ENCODE results near the gene KCNV2.

Gene KCNV2

DNA sequence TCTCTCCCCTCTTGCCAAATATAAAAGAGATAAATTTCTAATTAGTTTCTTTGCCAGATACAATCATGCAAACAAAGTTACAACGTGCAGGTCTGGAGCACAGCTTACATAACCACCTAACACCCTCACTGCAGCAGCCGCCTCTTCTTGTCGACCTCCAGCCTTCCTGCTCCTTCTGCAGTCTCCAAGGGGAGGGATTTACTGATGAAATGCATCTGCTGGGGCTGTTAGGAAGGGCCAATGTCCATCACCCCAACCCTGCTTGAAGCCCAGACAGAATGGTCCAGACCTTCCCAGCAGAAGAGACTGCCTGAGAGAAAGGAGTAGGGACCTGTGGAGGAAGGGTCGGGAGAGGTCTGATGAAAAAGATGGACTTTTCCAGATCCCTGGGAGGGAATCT lies 15.2 kb downstream of the KCNV2 start:
- no peak overlapping the region for H3K27ac ChIP-seq
- H3K36me3 ChIP-seq (ENCODE audit: insufficient read depth): no peaks in the 10 kb centered on the region
- no peak overlapping the region for H2AFZ ChIP-seq (ENCODE audit: low read depth)
- H3K4me1 ChIP-seq (ENCODE audit: low read depth, poor library complexity, severe bottlenecking): no peaks in the 10 kb centered on the region
- no peak overlapping the region for H3K4me2 ChIP-seq
- no peak overlapping the region for H3K4me3 ChIP-seq (IDR thresholded peaks at IDR 0.05; ENCODE audit: insufficient read depth, low read depth, low read length)
- H3K9ac ChIP-seq: no peak overlapping the region
- H4K20me1 ChIP-seq (ENCODE audit: insufficient read depth): no peaks in the 10 kb centered on the region
- TF ChIP-seq, protein P1, sequence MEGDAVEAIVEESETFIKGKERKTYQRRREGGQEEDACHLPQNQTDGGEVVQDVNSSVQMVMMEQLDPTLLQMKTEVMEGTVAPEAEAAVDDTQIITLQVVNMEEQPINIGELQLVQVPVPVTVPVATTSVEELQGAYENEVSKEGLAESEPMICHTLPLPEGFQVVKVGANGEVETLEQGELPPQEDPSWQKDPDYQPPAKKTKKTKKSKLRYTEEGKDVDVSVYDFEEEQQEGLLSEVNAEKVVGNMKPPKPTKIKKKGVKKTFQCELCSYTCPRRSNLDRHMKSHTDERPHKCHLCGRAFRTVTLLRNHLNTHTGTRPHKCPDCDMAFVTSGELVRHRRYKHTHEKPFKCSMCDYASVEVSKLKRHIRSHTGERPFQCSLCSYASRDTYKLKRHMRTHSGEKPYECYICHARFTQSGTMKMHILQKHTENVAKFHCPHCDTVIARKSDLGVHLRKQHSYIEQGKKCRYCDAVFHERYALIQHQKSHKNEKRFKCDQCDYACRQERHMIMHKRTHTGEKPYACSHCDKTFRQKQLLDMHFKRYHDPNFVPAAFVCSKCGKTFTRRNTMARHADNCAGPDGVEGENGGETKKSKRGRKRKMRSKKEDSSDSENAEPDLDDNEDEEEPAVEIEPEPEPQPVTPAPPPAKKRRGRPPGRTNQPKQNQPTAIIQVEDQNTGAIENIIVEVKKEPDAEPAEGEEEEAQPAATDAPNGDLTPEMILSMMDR (conservative IDR thresholded peaks at IDR 0.05; ENCODE audit: low read depth, low read length): no peak
- no peaks in the 10 kb centered on the region for H3K79me2 ChIP-seq (ENCODE audit: insufficient read depth, low read depth)
- no peaks in the 10 kb centered on the region for H3K27me3 ChIP-seq (ENCODE audit: insufficient read depth, low read depth)

DNA sequence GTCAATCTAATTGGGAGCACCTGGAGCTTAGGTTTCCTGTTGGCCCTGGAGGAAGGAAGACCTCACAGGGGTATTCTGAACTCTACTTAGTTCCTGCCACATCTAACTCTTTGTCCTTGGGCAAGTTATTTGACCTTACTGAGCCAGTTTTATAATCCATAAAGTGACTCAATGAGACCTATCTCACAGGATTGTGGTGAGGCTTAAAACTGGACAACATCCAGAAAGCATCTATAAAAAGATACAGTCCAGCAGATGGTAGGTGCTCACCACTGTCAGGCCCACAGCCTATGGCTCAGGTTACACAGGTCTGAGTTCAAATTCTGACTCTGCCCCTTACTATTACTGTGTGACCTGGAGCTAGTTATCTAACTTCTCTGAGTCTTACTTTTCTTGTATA lies 23.3 kb downstream of the KCNV2 start:
- H3K27ac ChIP-seq: no peak overlapping the region
- H3K9ac ChIP-seq: no peak overlapping the region
- H3K4me3 ChIP-seq (IDR thresholded peaks at IDR 0.05; ENCODE audit: insufficient read depth, low read depth, low read length): no peak overlapping the region
- no peaks in the 10 kb centered on the region for H3K79me2 ChIP-seq (ENCODE audit: insufficient read depth, low read depth)
- H4K20me1 ChIP-seq (ENCODE audit: insufficient read depth): no peaks in the 10 kb centered on the region
- TF ChIP-seq, protein P1 (conservative IDR thresholded peaks at IDR 0.05; ENCODE audit: low read depth, low read length): no peak
- no peak overlapping the region for H3K4me2 ChIP-seq
- no peaks in the 10 kb centered on the region for H3K36me3 ChIP-seq (ENCODE audit: insufficient read depth)
- no peak overlapping the region for H2AFZ ChIP-seq (ENCODE audit: low read depth)
- H3K27me3 ChIP-seq (ENCODE audit: insufficient read depth, low read depth): no peaks in the 10 kb centered on the region
- H3K4me1 ChIP-seq (ENCODE audit: low read depth, poor library complexity, severe bottlenecking): no peaks in the 10 kb centered on the region

DNA sequence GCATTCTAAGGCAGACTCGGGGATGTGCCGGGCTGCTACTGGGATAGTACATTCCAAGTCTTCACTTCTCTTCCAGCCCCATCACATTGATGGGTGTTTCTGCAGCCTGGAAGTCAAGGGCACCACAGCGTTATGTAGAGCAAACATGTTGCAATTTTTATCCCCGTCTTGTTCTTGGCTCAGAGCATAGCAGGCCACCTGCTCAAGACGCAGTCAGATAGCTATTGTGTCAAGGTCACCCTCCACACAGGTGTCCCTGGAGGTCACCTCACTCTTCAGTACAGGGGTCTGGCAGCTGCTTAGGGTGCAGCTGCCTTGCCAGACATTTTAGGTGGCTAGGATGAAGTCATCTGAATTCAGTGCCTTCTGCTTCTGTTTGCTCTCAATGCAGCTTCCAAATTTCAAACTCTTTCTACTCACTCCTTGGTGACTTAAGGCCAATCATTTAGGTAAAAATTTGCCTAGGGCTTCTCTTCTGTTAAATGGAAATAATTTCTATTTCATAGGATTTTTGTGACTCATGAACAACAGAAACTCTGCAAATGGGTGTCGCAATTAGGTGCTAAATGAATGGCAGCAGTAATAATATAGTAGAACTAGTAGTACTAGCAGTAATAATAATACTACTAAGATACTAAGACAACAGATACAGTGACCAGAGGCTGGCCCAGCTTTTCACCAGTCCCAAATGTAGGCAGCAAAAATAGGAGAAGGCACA lies 24.3 kb downstream of the KCNV2 start:
- Histone ChIP-seq H2AFZ (ENCODE audit: low read depth) (no peak overlapping the region), H3K27ac (no peak overlapping the region), H3K79me2 (ENCODE audit: insufficient read depth, low read depth) (no peaks in the 10 kb centered on the region), H3K27me3 (ENCODE audit: insufficient read depth, low read depth) (no peaks in the 10 kb centered on the region), H4K20me1 (ENCODE audit: insufficient read depth) (no peaks in the 10 kb centered on the region), H3K4me1 (ENCODE audit: low read depth, poor library complexity, severe bottlenecking) (no peaks in the 10 kb centered on the region), H3K36me3 (ENCODE audit: insufficient read depth) (no peaks in the 10 kb centered on the region), H3K4me2 (no peak overlapping the region), H3K4me3 (IDR thresholded peaks at IDR 0.05; ENCODE audit: insufficient read depth, low read depth, low read length) (no peak overlapping the region), H3K9ac (no peak overlapping the region)
- TF ChIP-seq, protein P1 (conservative IDR thresholded peaks at IDR 0.05; ENCODE audit: low read depth, low read length): no peak

DNA sequence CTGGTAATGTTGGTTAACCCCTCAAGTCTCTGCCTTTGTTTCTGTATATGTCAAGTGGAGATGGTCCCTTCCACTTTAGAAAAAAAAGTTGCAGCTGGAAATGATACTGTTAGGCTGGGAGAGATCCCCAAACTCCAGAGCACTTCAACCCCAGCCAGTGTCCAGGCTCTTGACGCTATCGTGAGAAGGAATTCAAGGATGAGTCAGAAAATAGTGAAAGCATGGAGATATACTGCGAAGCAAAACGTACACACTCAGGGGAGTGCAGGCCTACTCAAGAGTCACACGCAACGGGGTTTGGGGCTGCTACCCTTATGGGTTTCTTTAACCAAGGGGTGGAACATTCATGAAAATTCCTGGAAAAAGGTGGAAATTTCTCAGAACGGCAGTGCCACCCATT lies 24.9 kb downstream of the KCNV2 start:
- no peak overlapping the region for H3K4me3 ChIP-seq (IDR thresholded peaks at IDR 0.05; ENCODE audit: insufficient read depth, low read depth, low read length)
- H3K36me3 ChIP-seq (ENCODE audit: insufficient read depth): no peaks in the 10 kb centered on the region
- H3K9ac ChIP-seq: no peak overlapping the region
- no peaks in the 10 kb centered on the region for H3K4me1 ChIP-seq (ENCODE audit: low read depth, poor library complexity, severe bottlenecking)
- H3K27ac ChIP-seq: no peak overlapping the region
- no peak overlapping the region for H2AFZ ChIP-seq (ENCODE audit: low read depth)
- TF ChIP-seq, protein P1 (conservative IDR thresholded peaks at IDR 0.05; ENCODE audit: low read depth, low read length): no peak
- no peaks in the 10 kb centered on the region for H4K20me1 ChIP-seq (ENCODE audit: insufficient read depth)
- H3K27me3 ChIP-seq (ENCODE audit: insufficient read depth, low read depth): no peaks in the 10 kb centered on the region
- no peak overlapping the region for H3K4me2 ChIP-seq
- H3K79me2 ChIP-seq (ENCODE audit: insufficient read depth, low read depth): no peaks in the 10 kb centered on the region
